ENCODE data around the gene RAB27A.
A peak's percentile ranks its signal among the peaks of the same experiment; 100 is the strongest.
"Not testable (repeated sequence)": the region's sequence is repeated elsewhere in the genome, so short reads cannot be mapped to it uniquely, and the experiment has no call there.

The RAB27A gene

DNA sequence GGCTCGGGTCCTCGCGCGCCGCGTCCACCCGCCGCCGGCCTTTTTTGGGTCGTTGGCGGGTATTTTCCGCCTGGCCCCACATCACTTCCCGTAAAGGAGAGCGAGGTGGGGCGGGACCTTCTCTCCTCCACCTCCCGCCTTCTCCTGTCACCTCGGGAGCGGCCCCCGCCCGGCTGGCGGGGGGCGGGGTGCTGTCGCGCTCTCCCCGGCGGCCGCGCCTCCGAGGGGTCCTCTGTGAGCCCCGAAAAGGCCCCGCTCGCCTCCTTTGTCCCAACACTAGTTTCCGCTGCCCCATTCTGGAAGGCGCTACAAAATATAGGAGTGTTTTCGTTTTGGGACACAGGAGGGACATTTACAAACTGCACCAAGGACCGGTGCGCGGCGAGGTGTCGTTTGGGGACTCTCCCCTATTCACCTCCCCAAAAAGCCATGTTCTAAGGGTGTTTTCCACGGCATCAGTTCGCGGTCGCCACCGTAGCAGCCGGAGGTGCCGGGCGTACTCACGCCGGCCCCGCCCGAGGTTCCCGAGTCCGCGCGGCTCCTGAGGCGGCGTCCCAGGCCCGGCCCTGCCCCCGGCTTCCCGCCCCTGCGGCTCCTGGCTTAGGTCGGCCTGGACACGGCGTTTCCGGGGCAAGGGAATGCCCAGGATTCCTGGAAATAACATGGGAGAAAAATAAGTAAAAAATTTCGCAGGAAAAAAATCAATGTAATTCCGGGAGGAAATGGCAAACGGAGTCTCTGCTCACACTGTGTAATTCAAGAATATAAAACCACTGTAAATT is at the start of gene RAB27A:
TSS of gene RAB27A (minus strand) at position 68 of the 782 bp plus-strand sequence. CDS start 54,879 bp downstream, outside the sequence.
- peak; percentile 31 for DNase-seq

DNA sequence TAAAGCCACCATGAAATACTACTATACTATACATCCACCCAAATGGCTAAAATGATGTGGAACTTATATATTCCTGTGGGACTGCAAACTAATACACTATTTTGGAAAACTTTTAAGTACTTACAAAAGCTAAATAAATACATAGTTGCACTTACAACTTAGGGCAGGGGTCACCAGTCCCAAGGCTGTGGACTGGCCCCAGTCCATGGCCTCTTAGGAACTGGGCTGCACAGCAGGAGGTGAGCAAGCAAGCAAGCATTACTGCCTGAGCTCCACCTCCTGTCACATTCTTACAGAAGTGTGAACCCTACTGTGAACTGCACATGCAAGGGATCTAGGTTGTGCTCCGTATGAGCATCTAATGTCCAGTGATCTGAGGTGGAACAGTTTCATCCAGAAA is 47.5 kb upstream of the RAB27A start:
- no peak for DNase-seq

DNA sequence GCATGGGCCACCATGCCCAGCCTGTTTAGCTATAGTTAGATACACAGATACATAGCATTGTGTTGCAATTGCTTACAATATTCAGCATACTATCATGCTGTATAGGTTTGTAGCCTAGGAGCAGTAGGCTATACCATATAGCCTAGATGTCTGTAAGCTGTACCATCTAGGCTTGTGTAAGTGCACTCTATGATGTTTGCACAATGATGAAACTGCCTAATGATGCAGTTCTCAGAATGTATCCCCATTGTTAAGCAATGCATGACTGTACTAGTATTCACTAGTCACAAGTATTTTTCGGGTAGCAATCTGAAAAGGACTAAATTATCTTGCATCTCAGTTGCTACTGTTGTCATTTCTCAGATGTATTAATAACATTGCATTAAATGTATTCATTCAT is 45.4 kb upstream of the RAB27A start:
- no peak for DNase-seq

- no peak for DNase-seq
These were observed 44.8 kb upstream of the RAB27A start for GRCh38 chr15:55334371-55334770.

DNA sequence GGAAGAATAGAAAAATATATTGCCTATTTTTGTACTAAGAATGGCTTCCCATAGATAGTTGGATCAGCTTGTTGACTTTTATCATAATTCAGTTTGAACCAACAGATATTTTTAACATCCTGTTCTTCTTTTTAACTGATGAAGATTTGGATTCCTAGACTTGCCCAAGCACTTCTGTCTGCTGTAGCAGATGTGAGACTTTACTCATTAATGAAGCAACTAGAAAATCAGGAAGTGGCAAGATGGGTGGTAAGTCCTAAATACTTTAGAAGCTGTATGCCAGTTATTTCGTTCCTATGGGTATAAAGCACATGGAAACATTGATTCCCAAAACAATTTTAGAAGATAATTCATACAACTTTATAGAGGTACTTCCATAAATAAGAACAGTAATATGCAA is 37.8 kb upstream of the RAB27A start:
- no peak for DNase-seq

DNA sequence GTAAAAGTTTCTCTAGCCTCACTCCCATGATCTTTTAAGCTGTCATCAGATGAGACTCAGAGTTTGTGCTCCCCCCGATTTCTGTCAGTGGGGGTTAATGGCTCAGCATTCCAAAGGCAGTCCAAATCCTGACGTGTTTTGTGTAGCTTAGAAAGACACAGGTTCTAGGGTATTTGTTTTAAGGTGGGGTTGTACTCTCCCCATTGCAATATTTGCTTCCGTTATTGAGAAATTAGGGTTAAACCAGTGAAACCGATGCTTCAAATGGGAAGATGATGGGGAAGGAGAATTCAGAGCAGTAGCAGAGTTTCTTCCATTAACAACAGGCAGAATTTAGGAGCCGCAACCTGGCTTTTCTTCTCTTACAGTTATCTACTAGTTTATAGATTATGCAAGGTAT is 32.9 kb upstream of the RAB27A start:
- no peak for DNase-seq

DNA sequence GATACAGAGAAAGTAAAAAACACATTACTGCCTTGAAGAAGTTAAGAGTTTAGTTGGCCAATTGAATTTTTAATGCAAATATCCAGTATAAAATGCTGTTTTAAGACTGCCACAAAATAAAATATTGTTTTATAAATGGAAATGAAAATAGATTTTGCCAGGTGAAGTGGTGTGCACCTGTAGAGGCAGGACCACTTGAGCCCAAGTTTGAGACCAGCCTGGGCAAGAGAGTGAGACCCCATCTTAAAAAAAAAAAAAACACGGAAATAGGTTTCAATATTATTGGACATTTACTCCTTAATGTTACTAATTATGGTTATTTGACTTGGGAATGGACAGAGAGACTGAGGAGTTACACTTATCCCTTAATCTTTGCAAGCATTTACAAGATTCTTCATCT is 31.4 kb upstream of the RAB27A start:
- DNase-seq: no peak

GRCh38 chr15:55320238-55320550 is 30.6 kb upstream of the RAB27A start:
- DNase-seq: no peak

- DNase-seq: no peak
These were observed 30.1 kb upstream of the RAB27A start for GRCh38 chr15:55319537-55320237.

GRCh38 chr15:55318588-55319494 is 29.2 kb upstream of the RAB27A start, which contains the start of the genes PIGB and PIGBOS1:
PIGB (plus strand) TSS chr15:55319222; CDS start chr15:55319251, 29 bp downstream.
PIGBOS1 (minus strand) TSS chr15:55319123; CDS start chr15:55317792, 1,331 bp downstream.
- peak; percentile 27 for DNase-seq

DNA sequence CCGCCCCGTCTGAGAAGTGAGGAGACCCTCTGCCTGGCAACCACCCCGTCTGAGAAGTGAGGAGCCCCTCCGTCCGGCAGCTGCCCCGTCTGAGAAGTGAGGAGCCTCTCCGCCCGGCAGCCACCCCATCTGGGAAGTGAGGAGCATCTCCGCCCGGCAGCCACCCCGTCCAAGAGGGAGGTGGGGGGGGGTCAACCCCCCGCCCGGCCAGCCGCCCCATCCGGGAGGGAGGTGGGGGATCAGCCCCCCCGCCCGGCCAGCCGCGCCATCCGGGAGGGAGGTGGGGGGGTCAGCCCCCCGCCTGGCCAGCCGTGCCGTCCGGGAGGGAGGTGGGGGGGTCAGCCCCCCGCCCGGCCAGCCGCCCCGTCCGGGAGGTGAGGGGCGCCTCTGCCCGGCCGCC is 13.2 kb upstream of the RAB27A start:
- DNase-seq: not testable (repeated sequence)

- no peak for DNase-seq
These were observed 7.7 kb upstream of the RAB27A start for GRCh38 chr15:55297315-55297714.

DNA sequence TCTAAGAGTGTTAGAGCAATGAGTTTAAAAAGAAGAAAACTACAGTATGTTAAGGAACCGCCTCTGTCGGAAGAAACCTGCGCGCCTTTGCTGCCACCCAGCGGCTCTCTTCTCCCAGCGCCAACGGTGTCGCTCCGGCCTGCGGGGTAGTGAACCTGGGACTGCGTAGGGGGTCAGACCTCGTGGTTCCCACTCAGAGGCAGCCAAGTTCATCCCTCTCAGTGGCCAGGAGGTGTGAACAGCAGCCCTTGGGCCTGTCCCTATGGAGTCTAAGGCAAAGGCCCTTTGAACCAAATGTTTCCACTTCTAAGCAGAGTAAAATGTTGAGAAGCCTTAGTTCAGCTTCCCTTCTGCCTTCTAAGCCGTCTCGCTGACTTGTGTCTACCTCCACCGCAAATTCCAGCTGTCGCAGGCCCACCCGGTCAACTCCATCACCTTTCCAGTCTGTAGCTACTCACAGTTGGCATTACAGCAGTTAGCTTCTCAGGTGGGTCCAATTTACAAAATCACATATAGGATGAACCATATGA is 980 bp upstream of the RAB27A start:
- DNase-seq: peak; percentile 31

GRCh38 chr15:55289011-55289745 is 435 bp downstream of the RAB27A start:
- DNase-seq: peak; percentile 15

- no peak for DNase-seq
These were observed 1.5 kb downstream of the RAB27A start for GRCh38 chr15:55288006-55288717.

- DNase-seq: not testable (repeated sequence)
These were observed 3.0 kb downstream of the RAB27A start for GRCh38 chr15:55286442-55287189.

- DNase-seq: no peak
These were observed 5.2 kb downstream of the RAB27A start for GRCh38 chr15:55284426-55284825.

DNA sequence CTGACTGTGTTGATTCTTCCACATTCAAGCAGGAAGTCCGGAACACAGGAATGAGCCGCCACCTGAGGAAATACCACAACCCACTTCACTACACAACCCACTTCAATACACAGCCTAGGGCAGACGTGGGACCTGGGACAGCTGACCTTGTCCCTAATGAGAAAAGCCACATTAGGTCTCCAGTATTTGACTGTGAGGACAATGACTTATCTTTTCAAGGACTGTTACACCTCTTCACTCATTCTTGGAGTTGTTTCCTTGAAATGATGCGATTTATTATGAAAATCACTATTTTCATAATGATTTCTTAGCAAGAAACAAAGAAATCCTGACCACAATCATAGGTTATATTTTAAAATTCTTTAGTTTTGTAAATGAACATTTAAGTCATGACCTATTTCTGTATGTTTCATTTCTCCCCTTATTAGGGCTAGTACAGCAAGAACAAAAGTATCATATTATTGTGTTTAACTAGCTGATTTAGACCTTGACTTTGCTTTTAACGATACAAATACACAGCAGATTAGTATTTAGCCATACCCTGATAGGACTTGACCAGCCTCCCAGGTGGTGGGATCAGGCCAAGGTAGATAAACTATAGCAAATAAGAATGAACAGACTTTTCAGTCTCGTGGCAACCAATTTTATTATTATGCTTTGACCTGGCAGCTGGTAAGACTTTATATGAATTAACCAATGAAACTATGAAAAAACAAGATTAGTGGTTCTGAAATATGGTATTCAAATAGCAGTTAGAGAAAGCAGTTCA is 6.0 kb downstream of the RAB27A start:
- no peak for DNase-seq

GRCh38 chr15:55282284-55282833 is 7.3 kb downstream of the RAB27A start:
- no peak for DNase-seq
